GM21528 (cell line): ENCODE measurements around the gene UQCR11.

Experiments used
- ATAC-seq: cut with Tn5 transposase; IDR thresholded peaks from one replicate; pipeline ENCODE4 v1.9.1; 2021; ENCODE audit warnings: mild to moderate bottlenecking, moderate library complexity; ENCODE audit not compliant: unreplicated experiment, low FRiP score

The UQCR11 gene

GRCh38 chr19:1549332-1549945 lies 55.8 kb downstream of the UQCR11 start:
- no peak for ATAC-seq
